Measurements from ENCODE around the gene ZNF160.
"Not testable (repeated sequence)": the region's sequence is repeated elsewhere in the genome, so short reads cannot be mapped to it uniquely, and the experiment has no call there.

The ZNF160 gene

DNA sequence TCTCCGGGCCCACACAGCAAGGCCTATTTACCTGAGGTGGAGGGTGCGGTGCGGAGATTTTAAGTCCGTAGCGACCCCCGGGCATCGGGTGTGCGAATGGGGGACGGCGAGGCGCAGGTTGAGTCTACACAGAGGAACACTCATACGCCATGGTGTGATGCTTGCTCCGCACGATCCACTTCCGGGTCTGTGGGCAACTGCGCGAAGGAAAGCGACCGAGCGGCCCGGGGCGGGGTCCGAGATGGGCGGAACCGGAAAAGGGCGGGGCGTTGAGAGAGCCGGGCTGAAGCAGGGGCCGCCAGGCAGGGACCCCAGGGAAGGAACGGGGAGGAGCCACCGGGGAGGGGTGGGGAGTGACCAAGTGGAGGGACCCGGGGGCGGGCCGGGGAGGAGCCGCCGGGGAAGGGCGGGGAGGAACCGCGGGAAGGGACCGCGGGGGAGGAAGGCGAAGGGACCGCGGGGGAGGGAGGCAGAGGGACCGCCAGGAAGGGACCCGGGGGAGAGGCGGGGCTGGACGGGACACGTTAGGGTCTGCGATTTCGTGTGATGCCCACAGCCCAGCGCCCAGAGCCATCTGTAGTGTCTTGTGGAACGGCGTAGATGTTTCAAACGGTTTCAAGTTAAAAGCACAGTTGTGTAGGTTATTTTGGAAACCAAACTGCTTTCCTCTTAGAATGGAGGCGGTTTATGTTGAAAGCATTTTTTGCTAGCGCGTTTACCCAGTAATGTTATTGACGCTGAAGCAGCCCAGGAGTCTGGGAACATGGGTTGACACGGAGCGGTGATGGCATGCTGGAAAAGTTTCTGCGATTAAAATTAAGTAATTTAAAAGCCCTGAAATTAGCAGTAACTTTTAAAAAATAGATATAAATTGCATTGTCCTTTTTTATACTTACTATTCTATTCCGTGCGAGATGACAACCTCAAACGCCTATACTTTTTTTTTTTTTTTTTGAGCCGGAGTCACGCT is at the start of gene ZNF160:
Gene ZNF160 (minus strand): TSS at position 189 of the 970 bp plus-strand sequence. CDS start 17,146 bp downstream, outside the sequence.
- peak within 1 kb of the TSS; percentile 78 for H3K27ac ChIP-seq
- DNase-seq (ENCODE audit: low read depth, low spot score) = peak; percentile 49

DNA sequence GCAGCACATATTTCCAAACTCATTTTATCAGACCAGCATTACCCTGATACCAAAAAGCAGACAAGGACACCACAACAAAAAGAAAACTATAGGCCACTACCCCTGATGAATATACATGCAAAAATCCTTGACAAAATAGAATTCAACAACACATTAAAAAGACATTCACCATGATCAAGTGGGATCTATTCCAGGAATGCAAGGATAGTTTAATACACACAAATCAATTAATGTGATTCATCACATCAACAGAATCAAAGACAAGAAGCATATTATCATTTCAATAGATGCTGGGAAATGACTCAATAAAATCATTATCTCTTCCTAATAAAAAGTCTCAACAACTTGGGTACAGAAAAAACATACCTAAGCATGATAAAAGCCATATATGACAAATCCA is 44.4 kb upstream of the ZNF160 start:
- H3K27ac ChIP-seq = no peak overlapping the region
- DNase-seq (ENCODE audit: low read depth, low spot score) = no peak

DNA sequence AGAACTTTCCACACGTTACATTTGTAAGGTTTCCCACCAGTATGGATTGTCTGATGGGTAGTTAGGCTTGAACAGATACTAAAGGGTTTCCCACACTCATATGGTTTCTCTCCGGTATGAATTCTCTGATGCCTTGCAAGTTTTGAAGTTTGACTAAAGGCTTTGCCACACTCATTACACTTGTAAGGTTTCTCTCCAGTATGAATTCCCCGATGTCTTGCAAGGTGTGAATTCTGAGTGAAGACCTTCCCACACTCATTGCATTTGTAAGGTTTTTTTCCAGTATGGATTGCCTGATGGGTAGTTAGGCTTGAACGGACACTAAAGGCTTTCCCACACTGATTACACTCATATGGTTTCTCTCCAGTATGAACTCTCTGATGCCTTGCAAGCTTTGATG is 37.1 kb upstream of the ZNF160 start:
- H3K27ac ChIP-seq = no peak overlapping the region
- DNase-seq (ENCODE audit: low read depth, low spot score) = no peak

DNA sequence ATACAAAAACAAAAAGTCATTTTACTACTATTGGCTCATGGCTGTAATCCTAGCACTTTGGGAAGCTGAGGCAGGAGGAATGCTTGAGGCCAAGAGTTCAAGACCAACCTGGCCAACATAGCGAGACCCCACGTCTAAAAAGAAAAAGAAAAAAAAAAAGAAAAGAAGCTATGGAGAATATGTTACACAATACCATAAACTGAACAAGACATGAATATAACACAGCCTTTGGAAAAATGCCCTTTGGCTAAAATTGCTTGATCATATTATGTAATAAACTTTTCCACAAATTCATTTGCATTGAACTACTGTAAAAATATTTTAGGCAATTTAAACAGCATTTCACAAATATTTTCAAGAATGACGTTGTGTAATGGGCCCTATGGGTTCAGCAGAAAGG is 33.2 kb upstream of the ZNF160 start:
- H3K27ac ChIP-seq = no peak overlapping the region
- no peak for DNase-seq (ENCODE audit: low read depth, low spot score)

DNA sequence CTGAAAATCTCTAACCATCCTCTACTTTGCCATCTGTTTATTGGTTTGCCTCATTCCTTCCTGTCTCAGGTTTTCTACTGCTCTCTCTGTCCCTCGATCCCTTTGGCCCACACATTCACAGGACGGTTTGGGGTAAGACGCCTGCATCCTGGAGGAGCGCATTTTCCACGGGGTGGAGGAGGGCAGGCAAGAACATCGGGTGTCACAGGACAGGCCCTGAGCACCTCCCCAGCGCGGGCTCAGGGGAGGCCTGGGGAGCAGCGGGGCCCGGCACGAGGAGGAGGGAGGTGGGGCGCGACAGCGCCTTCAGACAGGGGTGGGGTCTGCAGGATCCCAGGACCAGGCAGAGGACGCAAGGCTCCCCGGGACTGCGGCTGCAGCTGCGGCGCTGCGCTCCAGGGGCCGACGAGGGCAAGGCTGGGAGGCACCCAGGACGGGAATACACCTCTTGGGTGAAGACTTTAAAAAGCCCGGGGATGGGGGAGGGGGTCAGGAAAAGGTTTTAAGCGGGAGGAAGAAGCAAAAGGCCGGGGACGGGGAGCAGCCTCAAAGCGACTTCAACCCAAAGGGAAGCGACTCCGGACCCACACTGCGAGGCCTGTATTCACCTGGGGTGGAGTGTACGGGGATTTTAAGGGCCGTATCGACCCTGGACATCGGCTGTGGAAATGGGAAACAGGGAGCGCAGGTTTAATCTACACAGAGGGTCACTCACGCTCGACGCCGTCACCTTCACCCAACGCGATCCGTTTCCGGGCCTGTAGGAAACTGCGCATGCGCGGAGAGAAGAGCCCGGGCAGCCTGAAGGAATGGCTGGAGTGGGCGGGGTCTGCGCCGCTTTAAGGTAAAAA is 29.1 kb upstream of the ZNF160 start, which contains the start of gene ZNF415:
Gene ZNF415 (minus strand): TSS at position 770 of the 851 bp plus-strand sequence. CDS start 10,234 bp downstream, outside the sequence.
- peak within 1 kb of the TSS; percentile 25 for H3K27ac ChIP-seq
- DNase-seq (ENCODE audit: low read depth, low spot score) = no peak

DNA sequence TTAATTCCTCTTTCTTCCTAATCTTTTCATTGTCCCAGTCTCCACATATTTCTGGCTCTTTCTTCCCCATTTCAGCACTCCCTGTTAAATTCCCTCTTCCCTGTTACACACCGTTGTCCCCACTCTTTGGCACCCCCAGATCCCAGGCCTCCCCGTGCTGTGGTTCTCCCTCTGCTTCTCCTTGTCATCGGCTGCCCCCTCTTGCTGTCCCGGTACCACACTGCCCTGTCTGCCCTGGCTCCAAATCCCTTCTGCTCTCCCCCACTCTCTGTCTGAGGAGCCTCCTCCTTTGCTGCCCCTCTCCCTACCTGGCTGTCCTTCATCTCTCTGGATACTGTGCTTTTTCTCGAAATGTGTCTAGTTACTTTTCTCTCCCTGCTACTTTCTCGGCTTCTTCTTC is 28.5 kb upstream of the ZNF160 start:
- no peak for DNase-seq (ENCODE audit: low read depth, low spot score)
- H3K27ac ChIP-seq = no peak overlapping the region

DNA sequence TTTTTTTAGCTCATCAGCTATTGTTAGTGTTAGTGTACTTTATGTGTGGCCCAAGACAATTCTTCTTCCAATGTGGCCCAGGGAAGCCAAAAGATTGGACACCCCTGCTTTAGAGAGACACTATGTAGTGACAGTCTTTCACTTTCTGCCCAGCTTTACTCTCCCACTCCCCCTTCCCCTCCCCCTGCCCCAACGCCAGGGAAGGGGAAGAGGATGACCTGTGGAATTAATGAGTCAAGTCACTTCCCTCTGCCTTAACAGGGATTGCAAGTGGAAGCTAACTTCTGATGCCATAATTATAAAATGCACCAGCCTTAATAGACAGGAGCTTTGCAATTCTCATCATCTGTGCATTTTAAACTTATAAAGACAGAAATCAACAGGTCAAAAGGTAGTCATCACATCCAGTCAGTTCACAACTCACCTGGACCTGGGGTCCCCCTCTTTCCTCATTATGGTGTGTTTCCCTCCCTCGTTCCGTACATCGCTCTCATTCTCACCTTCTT is 27.9 kb upstream of the ZNF160 start:
- no peak for DNase-seq (ENCODE audit: low read depth, low spot score)
- no peak overlapping the region for H3K27ac ChIP-seq

DNA sequence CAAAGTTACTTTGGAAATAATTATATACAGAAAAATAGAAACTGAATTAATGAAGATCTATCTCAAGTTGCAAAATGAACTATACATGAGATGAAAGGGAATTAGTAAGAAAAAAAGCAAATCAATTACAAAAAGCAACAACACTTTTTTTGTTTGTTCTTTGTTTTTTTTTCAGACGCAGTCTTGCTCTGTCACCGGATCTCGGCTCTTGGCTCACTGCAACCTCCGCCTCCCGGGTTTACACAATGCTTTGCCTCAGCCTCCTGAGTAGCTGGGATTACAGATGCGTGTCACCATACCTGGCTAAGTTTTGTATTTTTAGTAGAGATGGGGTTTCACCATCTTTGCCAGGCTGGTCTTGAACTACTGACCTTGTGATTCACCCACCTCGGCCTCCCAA is 27.3 kb upstream of the ZNF160 start:
- no peak for DNase-seq (ENCODE audit: low read depth, low spot score)

DNA sequence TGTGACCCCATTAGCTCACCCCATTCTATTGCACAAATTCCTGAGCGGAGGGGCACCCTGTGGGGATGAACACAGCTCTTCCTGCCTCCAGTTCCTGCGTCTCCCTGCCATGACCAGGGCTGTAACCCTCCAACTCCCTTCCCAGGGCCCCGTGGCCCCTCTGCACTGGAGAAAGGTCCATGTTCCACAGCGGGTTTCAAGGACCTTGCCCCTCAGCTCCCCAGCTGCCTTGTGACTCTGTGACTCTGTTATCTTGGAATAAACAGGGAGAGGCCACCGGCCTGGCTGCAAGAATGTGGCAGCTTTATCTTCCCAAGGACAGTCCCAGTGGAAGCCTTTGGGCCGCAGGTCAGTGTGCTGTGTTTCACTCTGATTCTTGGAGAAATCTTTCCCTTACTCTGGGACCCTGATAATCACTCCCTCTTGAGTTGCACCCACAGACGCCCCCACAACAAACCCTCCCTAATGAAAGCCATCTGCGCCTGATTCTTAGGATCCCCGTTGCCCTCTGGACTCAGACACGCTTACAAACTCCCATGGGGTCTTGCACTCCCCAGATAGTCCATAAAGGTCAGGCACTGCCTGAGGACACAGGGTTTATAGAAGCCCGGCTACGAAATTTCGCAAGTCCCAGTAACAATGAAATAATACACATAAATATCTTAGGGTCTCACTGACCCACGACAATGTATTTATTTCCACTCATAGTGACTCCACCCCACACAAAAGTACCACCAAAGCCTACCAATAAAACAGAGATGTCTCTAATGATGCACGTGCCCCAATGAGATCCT is 23.7 kb upstream of the ZNF160 start:
- not testable (repeated sequence) for H3K27ac ChIP-seq; DNase-seq (ENCODE audit: low read depth, low spot score)

More for the DNA sequence above, 27.3 kb upstream of the ZNF160 start:
- H3K27ac ChIP-seq = no peak overlapping the region

DNA sequence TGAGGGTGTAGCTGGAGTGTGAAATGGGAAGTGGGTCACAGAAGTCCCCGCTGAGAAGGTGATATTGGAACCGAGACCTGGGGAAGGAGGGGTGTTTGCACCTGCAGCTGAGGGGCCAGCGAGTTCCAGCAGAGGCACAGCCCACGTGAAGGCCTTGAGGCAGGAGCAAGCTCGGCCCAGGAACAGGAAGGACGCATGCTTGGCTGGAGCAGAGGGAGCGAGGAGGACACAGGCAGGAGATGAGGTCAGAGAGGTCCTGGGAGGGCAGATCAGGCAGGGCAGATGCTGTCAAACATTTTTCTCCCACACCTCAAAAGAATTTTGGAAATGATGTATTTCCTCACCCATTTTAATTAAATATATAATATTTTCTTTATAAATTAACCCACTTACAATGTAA is 20.2 kb upstream of the ZNF160 start:
- H3K27ac ChIP-seq = no peak overlapping the region
- no peak for DNase-seq (ENCODE audit: low read depth, low spot score)

DNA sequence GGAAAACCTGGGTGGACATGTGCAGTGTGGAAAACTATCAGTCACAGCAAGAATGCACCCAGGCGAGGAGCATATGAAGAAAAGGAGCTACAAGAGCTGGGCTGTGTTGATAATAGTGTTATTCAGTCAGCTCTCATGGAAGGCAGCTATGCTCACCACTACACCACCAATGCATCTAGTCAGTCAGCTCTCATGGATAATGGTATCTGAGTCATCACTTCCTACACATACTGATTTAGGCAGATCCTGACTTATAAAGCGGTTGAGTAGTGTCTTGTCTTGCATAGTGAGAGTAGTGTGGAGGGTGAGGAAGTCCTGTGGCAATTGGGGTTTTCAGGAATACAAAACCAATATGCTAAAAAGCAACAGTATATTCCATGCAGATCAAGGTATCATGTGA is 9.1 kb upstream of the ZNF160 start:
- DNase-seq (ENCODE audit: low read depth, low spot score) = no peak
- no peak overlapping the region for H3K27ac ChIP-seq

DNA sequence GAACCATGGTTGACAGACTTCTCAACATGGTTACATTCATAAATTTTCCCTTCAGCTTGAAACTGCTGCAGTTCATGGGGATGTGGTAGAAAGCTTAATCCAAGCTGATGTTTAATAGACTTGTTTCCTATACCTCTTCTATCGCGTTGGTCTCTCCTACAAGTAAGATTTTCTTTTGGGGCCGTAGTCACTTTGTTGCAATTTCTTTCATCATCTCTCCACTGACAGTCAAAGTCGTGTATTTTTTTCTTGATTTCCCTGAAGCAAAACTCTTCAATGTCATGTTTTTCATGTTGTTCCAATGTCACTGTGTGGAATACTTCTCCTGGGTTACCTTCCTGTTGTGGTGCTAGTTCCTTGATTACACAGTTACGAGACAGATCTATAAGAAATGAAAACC is 6.3 kb upstream of the ZNF160 start:
- no peak overlapping the region for H3K27ac ChIP-seq
- no peak for DNase-seq (ENCODE audit: low read depth, low spot score)

DNA sequence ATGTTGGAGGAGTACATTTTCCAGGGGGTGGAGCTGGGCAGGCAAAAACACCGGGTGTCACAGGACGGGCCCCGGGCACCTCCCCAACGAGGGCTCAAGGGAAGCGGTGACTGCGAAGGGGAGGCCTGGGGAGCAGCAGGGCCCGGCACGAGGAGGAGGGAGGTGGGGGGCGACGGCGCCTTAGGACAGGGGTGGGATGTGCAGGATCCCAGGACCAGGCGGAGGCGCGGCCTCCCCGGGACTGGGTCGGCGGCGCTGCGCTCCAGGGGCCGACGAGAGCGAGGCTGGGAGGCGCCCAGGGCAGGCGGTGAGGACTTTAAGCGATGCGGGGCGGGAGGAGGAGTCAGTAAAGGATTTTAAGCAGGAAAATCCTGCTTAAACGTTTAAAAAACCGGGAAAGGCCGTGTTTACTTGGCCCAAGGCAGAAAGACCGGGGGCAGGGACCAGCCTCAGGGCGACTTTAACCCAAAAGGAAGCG is 427 bp downstream of the ZNF160 start:
- no peak for DNase-seq (ENCODE audit: low read depth, low spot score)
- peak overlapping the region; percentile 78 for H3K27ac ChIP-seq

DNA sequence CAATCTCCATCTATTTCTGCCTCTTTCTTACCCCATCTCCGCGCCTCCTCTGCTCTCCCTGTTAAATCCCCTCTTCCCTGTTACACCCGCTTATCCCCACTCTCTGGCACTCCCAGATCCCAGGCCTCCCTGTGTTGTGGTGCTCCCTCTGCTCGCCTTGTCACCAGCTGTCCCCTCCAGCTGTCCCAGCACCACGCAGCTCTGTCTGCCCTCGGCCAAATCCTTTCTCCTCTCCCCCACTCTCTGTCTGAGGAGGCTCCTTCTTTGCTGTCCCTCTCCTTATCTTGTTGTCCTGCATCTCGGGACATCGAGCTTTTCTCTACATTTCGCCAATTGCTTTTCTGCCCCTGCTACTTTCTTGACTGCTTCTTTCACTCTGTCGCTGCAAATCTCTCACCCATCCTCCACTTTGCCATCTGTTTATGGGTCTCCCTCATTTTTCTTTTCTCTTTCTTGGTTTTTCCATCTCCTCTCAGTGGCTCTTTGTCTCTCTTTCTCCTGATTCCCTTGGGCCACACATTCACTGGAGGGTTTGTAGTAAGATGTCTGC is 941 bp downstream of the ZNF160 start:
- peak overlapping the region; percentile 78 for H3K27ac ChIP-seq
- no peak for DNase-seq (ENCODE audit: low read depth, low spot score)

DNA sequence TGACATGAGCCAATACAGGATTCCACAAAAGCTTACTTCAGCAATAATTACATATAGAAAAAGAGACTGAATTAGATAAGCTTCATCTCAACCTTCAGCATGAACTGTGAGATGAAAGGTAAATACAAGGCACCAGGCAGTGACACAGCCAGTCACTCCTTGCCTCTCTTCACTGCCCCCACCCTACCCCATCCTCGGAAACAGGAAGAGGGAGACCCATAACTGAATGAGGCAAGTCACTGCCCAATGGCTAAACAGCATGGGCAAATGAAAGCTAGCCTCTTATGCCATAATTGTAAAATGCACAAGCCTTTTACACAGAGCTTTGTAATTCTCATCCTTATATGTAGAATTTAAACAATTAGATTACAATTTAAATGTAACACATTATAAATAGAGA is 1.7 kb downstream of the ZNF160 start:
- DNase-seq (ENCODE audit: low read depth, low spot score) = no peak
- no peak overlapping the region for H3K27ac ChIP-seq

DNA sequence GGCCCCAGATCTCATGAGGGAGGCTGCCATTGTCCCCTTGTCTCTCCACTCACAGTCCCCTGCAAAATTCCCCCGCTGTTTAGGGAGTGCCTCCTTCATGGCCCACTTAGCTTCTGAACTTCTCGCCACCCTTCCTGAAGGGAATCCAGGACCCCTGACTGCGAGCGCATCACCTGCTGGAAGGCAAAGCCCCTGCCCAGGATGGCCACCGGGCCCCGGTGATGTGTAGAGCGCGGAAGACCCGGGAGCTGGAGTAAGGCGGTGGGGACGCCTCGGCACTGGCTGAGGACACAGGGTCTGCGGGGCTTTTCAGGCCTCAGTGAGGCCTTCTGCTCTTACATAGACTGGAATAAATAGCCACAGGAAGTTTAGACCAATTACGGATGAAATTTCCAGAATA is 4.7 kb downstream of the ZNF160 start:
- H3K27ac ChIP-seq; DNase-seq (ENCODE audit: low read depth, low spot score): not testable (repeated sequence)

DNA sequence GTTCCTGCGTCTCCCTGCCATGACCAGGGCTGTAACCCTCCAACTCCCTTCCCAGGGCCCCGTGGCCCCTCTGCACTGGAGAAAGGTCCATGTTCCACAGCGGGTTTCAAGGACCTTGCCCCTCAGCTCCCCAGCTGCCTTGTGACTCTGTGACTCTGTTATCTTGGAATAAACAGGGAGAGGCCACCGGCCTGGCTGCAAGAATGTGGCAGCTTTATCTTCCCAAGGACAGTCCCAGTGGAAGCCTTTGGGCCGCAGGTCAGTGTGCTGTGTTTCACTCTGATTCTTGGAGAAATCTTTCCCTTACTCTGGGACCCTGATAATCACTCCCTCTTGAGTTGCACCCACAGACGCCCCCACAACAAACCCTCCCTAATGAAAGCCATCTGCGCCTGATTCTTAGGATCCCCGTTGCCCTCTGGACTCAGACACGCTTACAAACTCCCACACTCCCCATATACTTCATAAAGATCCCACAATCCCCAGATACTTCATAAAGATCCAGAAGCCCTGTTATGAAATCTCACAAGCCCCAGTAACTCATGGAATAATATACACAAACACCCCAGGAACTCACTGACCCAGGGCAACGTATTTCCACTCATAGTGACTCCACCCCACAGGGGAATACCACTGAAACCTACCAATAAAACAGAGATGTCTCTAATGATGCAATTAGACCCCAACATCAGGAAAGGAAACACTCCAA is 6.1 kb downstream of the ZNF160 start:
- DNase-seq (ENCODE audit: low read depth, low spot score) = not testable (repeated sequence)

DNA sequence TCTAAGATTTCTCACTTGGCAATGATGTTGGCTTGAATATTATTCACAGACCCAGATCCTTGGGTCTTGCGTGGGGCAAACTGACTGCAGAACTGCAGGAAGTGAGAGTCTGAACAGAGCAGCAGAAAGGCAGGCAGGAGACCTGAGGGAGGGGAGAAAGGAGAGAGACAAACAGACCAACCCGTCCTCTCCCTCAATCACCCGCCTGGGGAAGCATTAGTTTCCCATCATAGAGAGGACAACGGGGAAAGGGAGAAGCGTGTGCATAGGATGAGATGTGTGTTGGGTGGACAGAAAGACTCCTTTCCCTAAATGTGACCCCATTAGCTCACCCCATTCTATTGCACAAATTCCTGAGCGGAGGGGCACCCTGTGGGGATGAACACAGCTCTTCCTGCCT is 6.6 kb downstream of the ZNF160 start:
- H3K27ac ChIP-seq; DNase-seq (ENCODE audit: low read depth, low spot score): not testable (repeated sequence)

More for the DNA sequence above, 6.1 kb downstream of the ZNF160 start:
- H3K27ac ChIP-seq = not testable (repeated sequence)
